ENCODE data around the gene CTSF. TPM values are rescaled to one million over a fixed set of nuclear protein-coding genes. Genes with fewer than 3 reads are reported as not detected.
"Not testable (repeated sequence)": the region's sequence is repeated elsewhere in the genome, so short reads cannot be mapped to it uniquely, and the experiment has no call there.

Gene CTSF
- total RNA-seq, 2 donors from 2014 or later, result 2.7 to 3.8 TPM

- DNase-seq (ENCODE audit: low spot score) (no peak), ATAC-seq (no peak)
- Mint-ChIP-seq H3K9me3 (no peaks in the 10 kb centered on the region), H3K4me1 (ENCODE audit: low read depth in 2 of 2) (peaks cover 33 to 35% of the 10 kb centered on the region in 2 donors), H3K27ac (peak within 1 kb of the TSS; percentile 74 to 89), H3K36me3 (peaks cover 10% of the 10 kb centered on the region), H3K4me3 (peak within 1 kb of the TSS; percentile 96), H3K27me3 (peaks cover 0 to 3% of the 10 kb centered on the region in 2 donors)
Observed at GRCh38 chr11:66546368-66546965, 21.9 kb downstream of the CTSF start, which contains the start of gene ACTN3. ACTN3 (plus strand) TSS chr11:66546903; CDS start chr11:66546938, 35 bp downstream.

GRCh38 chr11:66545701-66546367 is 22.6 kb downstream of the CTSF start, which contains the start of gene ZDHHC24:
ZDHHC24 (minus strand) TSS chr11:66546048; CDS start chr11:66546003, 45 bp downstream.
- Mint-ChIP-seq H3K9me3 (no peaks in the 10 kb centered on the region), H3K4me1 (ENCODE audit: low read depth in 2 of 2) (peaks cover 35 to 37% of the 10 kb centered on the region in 2 donors), H3K27me3 (peaks cover 0 to 3% of the 10 kb centered on the region in 2 donors), H3K27ac (peak within 1 kb of the TSS; percentile 74 to 89), H3K36me3 (peaks cover 14% of the 10 kb centered on the region), H3K4me3 (peak within 1 kb of the TSS; percentile 96)
- DNase-seq (ENCODE audit: low spot score) (peak; percentile 97), ATAC-seq (peak; percentile 94 to 96)

- ATAC-seq, result not testable (repeated sequence)
- Mint-ChIP-seq H3K4me1 (ENCODE audit: low read depth in 2 of 2) (peaks cover 35 to 40% of the 10 kb centered on the region in 2 donors), H3K4me3 (peak overlapping the region; percentile 96)
Observed at GRCh38 chr11:66544952-66545351, 23.5 kb downstream of the CTSF start.

GRCh38 chr11:66543263-66544107 is 24.9 kb downstream of the CTSF start:
- ATAC-seq, result peak; percentile 65 to 71
- peaks cover 35 to 40% of the 10 kb centered on the region in 2 donors for H3K4me1 Mint-ChIP-seq (ENCODE audit: low read depth in 2 of 2)
- H3K27me3 Mint-ChIP-seq, result no peaks in the 10 kb centered on the region
- peak overlapping the region; percentile 81 for H3K4me3 Mint-ChIP-seq
- H3K27ac Mint-ChIP-seq, result peak overlapping the region; percentile 74 to 89
- peaks cover 14% of the 10 kb centered on the region for H3K36me3 Mint-ChIP-seq
- peak; percentile 86 for DNase-seq (ENCODE audit: low spot score)
- no peaks in the 10 kb centered on the region for H3K9me3 Mint-ChIP-seq

More at GRCh38 chr11:66544952-66545351, 23.5 kb downstream of the CTSF start:
- Mint-ChIP-seq H3K27ac (peak overlapping the region; percentile 74 to 89), H3K36me3 (peaks cover 14% of the 10 kb centered on the region)
- not testable (repeated sequence) for DNase-seq (ENCODE audit: low spot score); H3K27me3 Mint-ChIP-seq; H3K9me3 Mint-ChIP-seq

- ATAC-seq, result no peak
- Mint-ChIP-seq H3K27ac (peak overlapping the region; percentile 74 to 89), H3K9me3 (no peaks in the 10 kb centered on the region), H3K4me3 (peak overlapping the region; percentile 81), H3K27me3 (no peaks in the 10 kb centered on the region), H3K36me3 (peaks cover 14% of the 10 kb centered on the region), H3K4me1 (ENCODE audit: low read depth in 2 of 2) (peaks cover 35 to 40% of the 10 kb centered on the region in 2 donors)
- no peak for DNase-seq (ENCODE audit: low spot score)
Observed at GRCh38 chr11:66542362-66542761, 26.0 kb downstream of the CTSF start.

GRCh38 chr11:66541892-66542291 is 26.5 kb downstream of the CTSF start:
- peaks cover 14% of the 10 kb centered on the region for H3K36me3 Mint-ChIP-seq
- no peak for ATAC-seq
- H3K9me3 Mint-ChIP-seq, result no peaks in the 10 kb centered on the region
- DNase-seq (ENCODE audit: low spot score), result no peak
- peaks cover 35 to 40% of the 10 kb centered on the region in 2 donors for H3K4me1 Mint-ChIP-seq (ENCODE audit: low read depth in 2 of 2)
- peak overlapping the region; percentile 81 for H3K4me3 Mint-ChIP-seq
- H3K27me3 Mint-ChIP-seq, result no peaks in the 10 kb centered on the region
- H3K27ac Mint-ChIP-seq, result peak overlapping the region; percentile 74 to 89

GRCh38 chr11:66540598-66540997 is 27.8 kb downstream of the CTSF start:
- Mint-ChIP-seq H3K36me3 (peaks cover 19% of the 10 kb centered on the region), H3K4me1 (ENCODE audit: low read depth in 2 of 2) (peaks cover 35 to 43% of the 10 kb centered on the region in 2 donors), H3K27ac (peak overlapping the region; percentile 74 to 89)
- H3K27me3 Mint-ChIP-seq; DNase-seq (ENCODE audit: low spot score); H3K9me3 Mint-ChIP-seq; ATAC-seq; H3K4me3 Mint-ChIP-seq: not testable (repeated sequence)

GRCh38 chr11:66539870-66540213 is 28.6 kb downstream of the CTSF start:
- Mint-ChIP-seq H3K4me1 (ENCODE audit: low read depth in 2 of 2) (peaks cover 29 to 40% of the 10 kb centered on the region in 2 donors), H3K9me3 (no peaks in the 10 kb centered on the region), H3K36me3 (peaks cover 20% of the 10 kb centered on the region), H3K4me3 (no peak overlapping the region), H3K27me3 (no peaks in the 10 kb centered on the region), H3K27ac (no peak overlapping the region)
- no peak for ATAC-seq
- no peak for DNase-seq (ENCODE audit: low spot score)

GRCh38 chr11:66539170-66539869 is 29.1 kb downstream of the CTSF start:
- Mint-ChIP-seq H3K4me3 (no peak overlapping the region), H3K27ac (no peak overlapping the region), H3K4me1 (ENCODE audit: low read depth in 2 of 2) (peaks cover 26 to 38% of the 10 kb centered on the region in 2 donors), H3K9me3 (no peaks in the 10 kb centered on the region), H3K36me3 (peaks cover 20% of the 10 kb centered on the region), H3K27me3 (no peaks in the 10 kb centered on the region)
- DNase-seq (ENCODE audit: low spot score) (no peak), ATAC-seq (no peak)

- H3K27ac Mint-ChIP-seq, result peak overlapping the region in 1 of 2 donors; percentile 74
- no peak overlapping the region for H3K4me3 Mint-ChIP-seq
- peaks cover 6% of the 10 kb centered on the region for H3K36me3 Mint-ChIP-seq
- ATAC-seq (no peak), DNase-seq (ENCODE audit: low spot score) (no peak)
- H3K4me1 Mint-ChIP-seq (ENCODE audit: low read depth in 2 of 2), result peaks cover 5 to 16% of the 10 kb centered on the region in 2 donors
- H3K27me3 Mint-ChIP-seq, result no peaks in the 10 kb centered on the region
- H3K9me3 Mint-ChIP-seq, result no peaks in the 10 kb centered on the region
Observed at GRCh38 chr11:66532784-66533183, 35.6 kb downstream of the CTSF start.

- H3K4me3 Mint-ChIP-seq, result no peak overlapping the region
- no peaks in the 10 kb centered on the region for H3K9me3 Mint-ChIP-seq
- no peaks in the 10 kb centered on the region for H3K27me3 Mint-ChIP-seq
- no peak for DNase-seq (ENCODE audit: low spot score)
- H3K36me3 Mint-ChIP-seq, result peaks cover 6% of the 10 kb centered on the region
- H3K27ac Mint-ChIP-seq, result no peak overlapping the region
- peaks cover 5 to 16% of the 10 kb centered on the region in 2 donors for H3K4me1 Mint-ChIP-seq (ENCODE audit: low read depth in 2 of 2)
- no peak for ATAC-seq
Observed at GRCh38 chr11:66531841-66532240, 36.6 kb downstream of the CTSF start.

GRCh38 chr11:66530927-66531709 is 37.3 kb downstream of the CTSF start:
- Mint-ChIP-seq H3K9me3 (no peaks in the 10 kb centered on the region), H3K27ac (no peak overlapping the region), H3K36me3 (peaks cover 6% of the 10 kb centered on the region), H3K4me3 (no peak overlapping the region), H3K4me1 (ENCODE audit: low read depth in 2 of 2) (peaks cover 5 to 16% of the 10 kb centered on the region in 2 donors), H3K27me3 (no peaks in the 10 kb centered on the region)
- ATAC-seq (peak in 1 of 2 donors; percentile 38), DNase-seq (ENCODE audit: low spot score) (no peak)
